Right lobe of liver (tissue), 6 donors: Measurements from ENCODE around the gene TGFB2. TPM values are rescaled to one million over a fixed set of nuclear protein-coding genes. Genes with fewer than 3 reads are reported as not detected.

Experiments used
- ATAC-seq, 4 donors: fragments of 200-7000 bp; cut with Tn5 transposase; one replicate each; pipeline ENCODE4 v1.9.1; 2020; ENCODE audit warnings: mild to moderate bottlenecking in 4 of 4, moderate library complexity in 4 of 4
- DNase-seq, 3 donors: peaks; one replicate each; pipeline ENCODE4 v3.0.0-alpha.2; 2020
- H3K27ac ChIP-seq, 3 donors: fragments of 200-600 bp; one replicate each; pipeline ENCODE4 v1.8.0; 2022
- H3K27me3 ChIP-seq, 2 donors: fragments of 200-600 bp; one replicate each; pipeline ENCODE4 v1.8.0; 2022
- H3K36me3 ChIP-seq, 4 donors: fragments of 200-600 bp; sonication (generic) in 1 of 4; one replicate each; pipeline versions ENCODE4 v1.5.1 to v1.8.0; 2017 to 2022; ENCODE audit warnings: control low read depth in 1 of 4
- H3K4me1 ChIP-seq, 4 donors: fragments of 200-600 bp; sonication (generic) in 1 of 4; one replicate each; pipeline versions ENCODE4 v1.5.1 to v1.8.0; 2017 to 2022; ENCODE audit warnings: control low read depth in 1 of 4
- H3K4me3 ChIP-seq, 3 donors: fragments of 200-600 bp; one replicate each; pipeline ENCODE4 v1.8.0; 2022
- H3K9me3 ChIP-seq, 4 donors: fragments of 200-600 bp; sonication (generic) in 1 of 4; one replicate each; pipeline versions ENCODE4 v1.5.1 to v1.8.0; 2017 to 2022; ENCODE audit warnings: control low read depth in 1 of 4
- POLR2A ChIP-seq: fragments of 450-650 bp; IDR thresholded peaks from one replicate; pipeline ENCODE4 v1.6.1; 2017; ENCODE audit warnings: antibody characterized with exemption, mild to moderate bottlenecking
- WGBS: methylation state at CpG from one replicate; pipeline ENCODE4 v1.1.6; 2018; ENCODE audit warnings: low coverage, low lambda C conversion rate; ENCODE audit not compliant: insufficient coverage; ENCODE audit errors: missing lambda C conversion rate; 5-methylcytosine and 5-hydroxymethylcytosine counted together
- intact Hi-C, 2 donors: fragments of 100-400 bp; cut with DNase I; formaldehyde crosslinking; loops; one replicate each; pipeline versions ENCODE4 v1.11.2 to v1.14.1; 2022
- total RNA-seq, 6 experiments: library from RNA; depleted of rRNA in 2 of 6; stranded (reverse); fragments of >200 nt in 2 of 6; fragmentation: NEBNext Ultra II Directional in 3 of 6; extraction: Animal tissue kit (Norgen Biotek cat#: 25700) in 3 of 6; gene quantifications; one replicate each; pipeline versions ENCODE4 v1.1.0 to v1.2.4, GENCODE V29; 2016 to 2023
- TF ChIP-seq, protein P1 (sequence below), 4 donors: fragments of 200-600 bp in 3 of 4; fragments of 450-650 bp in 1 of 4; IDR thresholded peaks; one replicate each; pipeline versions ENCODE4 v1.5.1 to v1.8.0; 2016 to 2022; ENCODE audit warnings: antibody characterized with exemption in 4 of 4, mild to moderate bottlenecking in 2 of 4
- donor health status: DM: no; HTN: yes; CAD: no.
- donor health status: DM: no; HTN: no; CAD: no.
- donor health status: DM: no; HTN: no; CAD: no.
- donor health status: DM: no; HTN: yes; CAD: no.
- donor health status: DM: no; HTN: yes; CAD: no.

Gene TGFB2
- total RNA-seq, 6 experiments from 2014 or later = 0.18 to 2.8 (median 0.34) TPM

DNA sequence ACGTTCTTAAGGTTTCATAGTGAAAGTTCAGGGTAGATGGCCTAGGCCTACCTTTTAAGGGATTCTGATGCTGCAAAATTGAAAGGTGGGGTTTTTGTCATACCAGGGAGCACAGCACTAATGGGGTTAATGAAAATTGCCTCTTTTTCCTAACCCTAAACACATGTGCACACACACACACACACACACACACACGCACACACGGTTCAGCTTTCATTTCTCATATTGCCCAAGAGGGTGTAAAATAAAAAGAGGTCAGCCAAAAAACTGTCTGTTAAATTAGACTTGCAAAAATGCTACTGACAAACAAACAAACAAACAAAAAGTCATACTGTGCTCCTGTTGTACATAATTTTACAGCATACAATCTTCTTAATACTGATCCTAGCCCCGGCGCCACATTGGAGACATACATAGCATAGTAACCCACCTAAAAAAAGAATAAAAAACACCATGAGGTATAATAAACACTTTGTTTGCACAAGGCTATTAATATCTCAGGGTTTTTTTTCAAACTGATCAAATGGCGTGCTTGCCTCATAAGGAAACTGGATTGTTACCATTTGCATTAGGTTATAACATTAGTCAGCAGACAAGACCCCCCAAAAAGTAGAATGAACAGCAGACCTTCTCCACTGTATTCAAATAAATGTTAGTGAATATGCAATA is 69.1 kb downstream of the TGFB2 start:
- H3K4me1 ChIP-seq = no peaks in the 10 kb centered on the region
- WGBS = 64% methylated on average over 6 of the region's 6 CpGs
- intact Hi-C loops = no loop called here
- peak in 1 of 4 donors; percentile 43 for ATAC-seq
- DNase-seq = no peak
- no peak overlapping the region for H3K4me3 ChIP-seq
- no peaks in the 10 kb centered on the region for H3K9me3 ChIP-seq
- no peak overlapping the region for H3K27ac ChIP-seq
- H3K36me3 ChIP-seq = no peaks in the 10 kb centered on the region
- TF ChIP-seq, protein P1, sequence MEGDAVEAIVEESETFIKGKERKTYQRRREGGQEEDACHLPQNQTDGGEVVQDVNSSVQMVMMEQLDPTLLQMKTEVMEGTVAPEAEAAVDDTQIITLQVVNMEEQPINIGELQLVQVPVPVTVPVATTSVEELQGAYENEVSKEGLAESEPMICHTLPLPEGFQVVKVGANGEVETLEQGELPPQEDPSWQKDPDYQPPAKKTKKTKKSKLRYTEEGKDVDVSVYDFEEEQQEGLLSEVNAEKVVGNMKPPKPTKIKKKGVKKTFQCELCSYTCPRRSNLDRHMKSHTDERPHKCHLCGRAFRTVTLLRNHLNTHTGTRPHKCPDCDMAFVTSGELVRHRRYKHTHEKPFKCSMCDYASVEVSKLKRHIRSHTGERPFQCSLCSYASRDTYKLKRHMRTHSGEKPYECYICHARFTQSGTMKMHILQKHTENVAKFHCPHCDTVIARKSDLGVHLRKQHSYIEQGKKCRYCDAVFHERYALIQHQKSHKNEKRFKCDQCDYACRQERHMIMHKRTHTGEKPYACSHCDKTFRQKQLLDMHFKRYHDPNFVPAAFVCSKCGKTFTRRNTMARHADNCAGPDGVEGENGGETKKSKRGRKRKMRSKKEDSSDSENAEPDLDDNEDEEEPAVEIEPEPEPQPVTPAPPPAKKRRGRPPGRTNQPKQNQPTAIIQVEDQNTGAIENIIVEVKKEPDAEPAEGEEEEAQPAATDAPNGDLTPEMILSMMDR (IDR thresholded peaks at IDR 0.05) = no peak
- no peak for TF ChIP-seq POLR2A
- H3K27me3 ChIP-seq = no peaks in the 10 kb centered on the region

DNA sequence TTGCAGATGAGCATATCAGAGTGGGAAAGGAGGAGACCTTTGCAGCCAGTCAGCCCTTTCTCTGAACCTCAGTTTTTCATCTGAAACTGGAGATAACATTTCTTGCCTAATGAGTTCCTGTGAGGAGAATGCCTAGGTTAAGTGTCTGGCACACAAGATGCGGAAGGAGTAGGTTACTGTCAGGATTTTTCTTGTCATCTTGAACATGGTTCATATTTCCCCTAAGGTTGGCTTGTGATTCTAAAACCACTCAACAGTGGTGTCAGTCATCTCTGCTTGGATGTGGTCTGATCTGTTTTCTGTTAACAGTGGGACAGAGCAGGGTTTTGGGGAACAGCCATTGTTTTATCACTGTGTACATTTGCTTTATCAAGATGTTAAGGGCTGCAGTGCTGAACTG is 70.6 kb downstream of the TGFB2 start:
- H3K4me1 ChIP-seq = no peaks in the 10 kb centered on the region
- no peaks in the 10 kb centered on the region for H3K9me3 ChIP-seq
- intact Hi-C loops = no loop called here
- ATAC-seq = no peak
- no peak overlapping the region for H3K4me3 ChIP-seq
- 100% methylated on average over 1 of the region's 1 CpG for WGBS
- H3K27ac ChIP-seq = no peak overlapping the region
- H3K36me3 ChIP-seq = no peaks in the 10 kb centered on the region
- no peak for TF ChIP-seq POLR2A
- TF ChIP-seq, protein P1 (IDR thresholded peaks at IDR 0.05) = no peak
- H3K27me3 ChIP-seq = no peaks in the 10 kb centered on the region
- DNase-seq = no peak

DNA sequence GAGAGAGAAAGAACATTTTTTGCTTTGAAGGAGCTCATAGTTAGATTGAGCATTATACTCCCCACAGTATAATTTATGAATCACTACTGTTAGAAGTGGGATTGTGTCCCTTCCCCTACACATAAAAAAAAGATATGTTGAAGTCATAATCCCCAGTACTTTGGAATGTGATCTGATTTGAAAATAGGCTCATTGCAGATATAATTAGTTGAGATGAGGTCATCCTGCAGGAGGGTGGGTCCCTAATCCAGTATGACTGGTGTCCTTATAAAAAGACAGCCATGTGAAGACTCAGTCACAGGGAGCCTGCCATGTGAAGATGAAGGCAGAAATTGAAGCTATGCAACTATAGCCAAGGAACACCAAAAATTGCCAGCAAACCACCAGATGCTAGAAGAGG is 76.4 kb downstream of the TGFB2 start:
- Histone ChIP-seq H3K9me3 (no peaks in the 10 kb centered on the region), H3K4me3 (no peak overlapping the region), H3K27ac (no peak overlapping the region), H3K4me1 (peaks cover 0 to 3% (median 0%) of the 10 kb centered on the region in 4 donors), H3K27me3 (no peaks in the 10 kb centered on the region), H3K36me3 (no peaks in the 10 kb centered on the region)
- DNase-seq (no peak), ATAC-seq (no peak)
- intact Hi-C loops = no loop called here
- TF ChIP-seq POLR2A = no peak
- TF ChIP-seq, protein P1 (IDR thresholded peaks at IDR 0.05) = no peak

DNA sequence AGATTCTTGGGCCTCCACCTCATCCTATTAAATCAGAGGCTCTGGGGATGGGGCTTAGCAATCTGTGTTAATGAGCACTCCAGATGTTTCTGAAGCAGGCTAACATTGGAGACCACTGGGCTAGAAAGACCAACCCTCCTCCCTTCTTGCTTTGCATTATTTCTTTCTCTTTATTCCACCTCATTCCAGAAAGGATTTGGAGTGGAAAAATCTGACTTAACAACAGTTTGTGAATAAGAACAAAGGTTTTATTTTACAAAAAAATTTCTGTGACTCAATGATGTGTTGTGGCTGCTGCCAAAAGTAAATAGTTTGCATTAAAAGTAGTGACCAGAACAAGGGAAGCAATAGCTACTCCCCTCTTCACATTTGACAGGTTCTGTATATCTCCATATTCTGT is 79.4 kb downstream of the TGFB2 start:
- TF ChIP-seq POLR2A = no peak
- TF ChIP-seq, protein P1 (IDR thresholded peaks at IDR 0.05) = no peak
- H3K27me3 ChIP-seq = no peaks in the 10 kb centered on the region
- DNase-seq = no peak
- no peak overlapping the region for H3K27ac ChIP-seq
- H3K9me3 ChIP-seq = no peaks in the 10 kb centered on the region
- H3K4me1 ChIP-seq = peaks cover 0 to 3% (median 0%) of the 10 kb centered on the region in 4 donors
- ATAC-seq = no peak
- intact Hi-C loops = no loop called here
- no peaks in the 10 kb centered on the region for H3K36me3 ChIP-seq
- H3K4me3 ChIP-seq = no peak overlapping the region
